ENCODE results near the gene ATXN7L2.

Gene ATXN7L2

DNA sequence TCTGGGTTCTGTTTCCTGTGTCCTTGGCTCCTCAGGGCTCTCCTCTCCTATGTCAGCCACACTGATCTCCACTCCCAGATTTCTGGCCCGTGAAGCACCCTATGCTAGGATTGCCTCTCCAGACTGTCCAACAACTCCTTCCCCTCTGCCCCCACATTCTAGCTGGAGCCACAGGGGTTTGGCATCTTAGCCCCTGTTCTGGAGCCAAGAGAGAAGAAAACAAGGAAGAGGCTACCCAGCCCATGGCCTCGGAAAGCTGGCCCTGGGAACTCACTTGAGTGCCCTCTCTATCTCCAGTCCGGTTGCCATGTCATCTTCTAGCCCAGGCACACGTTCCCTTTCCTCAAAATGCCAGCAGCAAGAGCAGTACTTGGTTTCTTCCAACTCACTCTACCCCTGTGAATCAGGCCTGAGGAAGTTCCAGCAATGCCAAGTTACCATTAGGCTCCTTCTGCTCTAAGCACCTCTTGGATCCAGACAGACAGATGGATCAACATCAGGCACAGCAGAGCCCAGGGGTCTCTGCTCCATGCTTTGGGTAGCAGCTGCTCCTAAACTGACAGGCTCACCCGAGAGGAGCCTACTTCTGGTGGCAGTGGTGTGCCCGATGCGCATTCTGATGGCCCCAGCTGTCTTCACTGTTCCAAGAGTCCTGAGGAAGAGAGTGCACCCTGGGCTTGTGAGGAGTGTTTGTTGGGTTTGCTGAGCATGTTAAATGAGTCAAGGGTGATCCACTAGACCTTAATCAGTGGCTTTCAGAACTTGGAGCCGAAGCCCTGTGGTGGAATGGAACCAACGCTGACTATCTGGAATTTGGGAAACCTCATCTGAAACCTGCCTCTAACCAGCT is 44.4 kb downstream of the ATXN7L2 start:
- no peak for TF ChIP-seq ZC3H10 (CRISPR knock-in tag; IDR thresholded peaks at IDR 0.05)
- no peak for TF ChIP-seq ISL1 (CRISPR knock-in tag; IDR thresholded peaks at IDR 0.05)
- no peak for TF ChIP-seq ZNF565 (CRISPR knock-in tag; conservative IDR thresholded peaks at IDR 0.05; ENCODE audit: low read depth)
- TF ChIP-seq TOX (CRISPR knock-in tag; IDR thresholded peaks at IDR 0.05; ENCODE audit: borderline replicate concordance), result no peak
- TF ChIP-seq, protein P1, sequence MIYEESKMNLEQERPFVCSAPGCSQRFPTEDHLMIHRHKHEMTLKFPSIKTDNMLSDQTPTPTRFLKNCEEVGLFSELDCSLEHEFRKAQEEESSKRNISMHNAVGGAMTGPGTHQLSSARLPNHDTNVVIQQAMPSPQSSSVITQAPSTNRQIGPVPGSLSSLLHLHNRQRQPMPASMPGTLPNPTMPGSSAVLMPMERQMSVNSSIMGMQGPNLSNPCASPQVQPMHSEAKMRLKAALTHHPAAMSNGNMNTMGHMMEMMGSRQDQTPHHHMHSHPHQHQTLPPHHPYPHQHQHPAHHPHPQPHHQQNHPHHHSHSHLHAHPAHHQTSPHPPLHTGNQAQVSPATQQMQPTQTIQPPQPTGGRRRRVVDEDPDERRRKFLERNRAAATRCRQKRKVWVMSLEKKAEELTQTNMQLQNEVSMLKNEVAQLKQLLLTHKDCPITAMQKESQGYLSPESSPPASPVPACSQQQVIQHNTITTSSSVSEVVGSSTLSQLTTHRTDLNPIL (CRISPR knock-in tag; IDR thresholded peaks at IDR 0.05; ENCODE audit: low read depth), result no peak
- TF ChIP-seq ZFP30 (CRISPR knock-in tag; IDR thresholded peaks at IDR 0.05), result no peak
- TF ChIP-seq, protein P2, sequence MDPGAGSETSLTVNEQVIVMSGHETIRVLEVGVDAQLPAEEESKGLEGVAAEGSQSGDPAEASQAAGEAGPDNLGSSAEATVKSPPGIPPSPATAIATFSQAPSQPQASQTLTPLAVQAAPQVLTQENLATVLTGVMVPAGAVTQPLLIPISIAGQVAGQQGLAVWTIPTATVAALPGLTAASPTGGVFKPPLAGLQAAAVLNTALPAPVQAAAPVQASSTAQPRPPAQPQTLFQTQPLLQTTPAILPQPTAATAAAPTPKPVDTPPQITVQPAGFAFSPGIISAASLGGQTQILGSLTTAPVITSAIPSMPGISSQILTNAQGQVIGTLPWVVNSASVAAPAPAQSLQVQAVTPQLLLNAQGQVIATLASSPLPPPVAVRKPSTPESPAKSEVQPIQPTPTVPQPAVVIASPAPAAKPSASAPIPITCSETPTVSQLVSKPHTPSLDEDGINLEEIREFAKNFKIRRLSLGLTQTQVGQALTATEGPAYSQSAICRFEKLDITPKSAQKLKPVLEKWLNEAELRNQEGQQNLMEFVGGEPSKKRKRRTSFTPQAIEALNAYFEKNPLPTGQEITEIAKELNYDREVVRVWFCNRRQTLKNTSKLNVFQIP (CRISPR knock-in tag; IDR thresholded peaks at IDR 0.05; ENCODE audit: borderline replicate concordance, low read depth), result no peak
- no peak for TF ChIP-seq RARB (CRISPR knock-in tag; IDR thresholded peaks at IDR 0.05)
- TF ChIP-seq SNAI2 (CRISPR knock-in tag; IDR thresholded peaks at IDR 0.05), result no peak
- ATAC-seq, result no peak

DNA sequence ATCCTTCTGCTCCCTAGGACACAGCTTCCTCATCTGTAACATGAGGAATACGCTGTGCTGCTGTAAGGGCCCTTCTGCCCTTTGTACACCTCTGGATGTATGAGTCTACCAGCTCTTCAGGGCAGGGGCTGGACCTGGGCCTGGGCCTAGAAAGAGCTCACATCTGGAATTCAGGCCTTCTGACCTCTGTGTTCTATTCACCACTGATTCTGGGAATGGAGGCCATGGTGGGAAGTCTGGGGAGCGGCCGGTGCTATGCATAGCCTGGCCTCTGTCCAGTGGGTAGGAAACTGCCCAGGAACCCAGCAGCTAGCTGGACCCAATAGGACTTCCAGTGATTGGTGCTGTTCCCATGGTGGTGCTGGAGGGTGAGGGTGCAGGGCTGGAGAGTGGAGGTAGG is 45.0 kb downstream of the ATXN7L2 start:
- no peak for ATAC-seq
- TF ChIP-seq, protein P3, sequence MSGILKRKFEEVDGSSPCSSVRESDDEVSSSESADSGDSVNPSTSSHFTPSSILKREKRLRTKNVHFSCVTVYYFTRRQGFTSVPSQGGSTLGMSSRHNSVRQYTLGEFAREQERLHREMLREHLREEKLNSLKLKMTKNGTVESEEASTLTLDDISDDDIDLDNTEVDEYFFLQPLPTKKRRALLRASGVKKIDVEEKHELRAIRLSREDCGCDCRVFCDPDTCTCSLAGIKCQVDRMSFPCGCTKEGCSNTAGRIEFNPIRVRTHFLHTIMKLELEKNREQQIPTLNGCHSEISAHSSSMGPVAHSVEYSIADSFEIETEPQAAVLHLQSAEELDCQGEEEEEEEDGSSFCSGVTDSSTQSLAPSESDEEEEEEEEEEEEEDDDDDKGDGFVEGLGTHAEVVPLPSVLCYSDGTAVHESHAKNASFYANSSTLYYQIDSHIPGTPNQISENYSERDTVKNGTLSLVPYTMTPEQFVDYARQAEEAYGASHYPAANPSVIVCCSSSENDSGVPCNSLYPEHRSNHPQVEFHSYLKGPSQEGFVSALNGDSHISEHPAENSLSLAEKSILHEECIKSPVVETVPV (CRISPR knock-in tag; IDR thresholded peaks at IDR 0.05), result no peak
- TF ChIP-seq RARB (CRISPR knock-in tag; IDR thresholded peaks at IDR 0.05), result no peak
- TF ChIP-seq GLIS3 (CRISPR knock-in tag; IDR thresholded peaks at IDR 0.05), result no peak
- TF ChIP-seq, protein P4, sequence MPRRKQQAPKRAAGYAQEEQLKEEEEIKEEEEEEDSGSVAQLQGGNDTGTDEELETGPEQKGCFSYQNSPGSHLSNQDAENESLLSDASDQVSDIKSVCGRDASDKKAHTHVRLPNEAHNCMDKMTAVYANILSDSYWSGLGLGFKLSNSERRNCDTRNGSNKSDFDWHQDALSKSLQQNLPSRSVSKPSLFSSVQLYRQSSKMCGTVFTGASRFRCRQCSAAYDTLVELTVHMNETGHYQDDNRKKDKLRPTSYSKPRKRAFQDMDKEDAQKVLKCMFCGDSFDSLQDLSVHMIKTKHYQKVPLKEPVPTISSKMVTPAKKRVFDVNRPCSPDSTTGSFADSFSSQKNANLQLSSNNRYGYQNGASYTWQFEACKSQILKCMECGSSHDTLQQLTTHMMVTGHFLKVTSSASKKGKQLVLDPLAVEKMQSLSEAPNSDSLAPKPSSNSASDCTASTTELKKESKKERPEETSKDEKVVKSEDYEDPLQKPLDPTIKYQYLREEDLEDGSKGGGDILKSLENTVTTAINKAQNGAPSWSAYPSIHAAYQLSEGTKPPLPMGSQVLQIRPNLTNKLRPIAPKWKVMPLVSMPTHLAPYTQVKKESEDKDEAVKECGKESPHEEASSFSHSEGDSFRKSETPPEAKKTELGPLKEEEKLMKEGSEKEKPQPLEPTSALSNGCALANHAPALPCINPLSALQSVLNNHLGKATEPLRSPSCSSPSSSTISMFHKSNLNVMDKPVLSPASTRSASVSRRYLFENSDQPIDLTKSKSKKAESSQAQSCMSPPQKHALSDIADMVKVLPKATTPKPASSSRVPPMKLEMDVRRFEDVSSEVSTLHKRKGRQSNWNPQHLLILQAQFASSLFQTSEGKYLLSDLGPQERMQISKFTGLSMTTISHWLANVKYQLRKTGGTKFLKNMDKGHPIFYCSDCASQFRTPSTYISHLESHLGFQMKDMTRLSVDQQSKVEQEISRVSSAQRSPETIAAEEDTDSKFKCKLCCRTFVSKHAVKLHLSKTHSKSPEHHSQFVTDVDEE (CRISPR knock-in tag; IDR thresholded peaks at IDR 0.05), result no peak
- TF ChIP-seq ZNF565 (CRISPR knock-in tag; conservative IDR thresholded peaks at IDR 0.05; ENCODE audit: low read depth), result no peak
- TF ChIP-seq ZNF70 (CRISPR knock-in tag; IDR thresholded peaks at IDR 0.05), result no peak
- TF ChIP-seq BACH2 (CRISPR knock-in tag; IDR thresholded peaks at IDR 0.05; ENCODE audit: borderline replicate concordance), result no peak
- no peak for TF ChIP-seq TCF4 (CRISPR knock-in tag; IDR thresholded peaks at IDR 0.05; ENCODE audit: borderline replicate concordance)
- no peak for TF ChIP-seq TOX (CRISPR knock-in tag; IDR thresholded peaks at IDR 0.05; ENCODE audit: borderline replicate concordance)
- TF ChIP-seq CSDC2 (CRISPR knock-in tag; IDR thresholded peaks at IDR 0.05), result no peak
- no peak for TF ChIP-seq ISL1 (CRISPR knock-in tag; IDR thresholded peaks at IDR 0.05)
- no peak for TF ChIP-seq ZC3H10 (CRISPR knock-in tag; IDR thresholded peaks at IDR 0.05)
- no peak for TF ChIP-seq ESRRG (CRISPR knock-in tag; IDR thresholded peaks at IDR 0.05)
- no peak for TF ChIP-seq ZNF8 (CRISPR knock-in tag; IDR thresholded peaks at IDR 0.05)

DNA sequence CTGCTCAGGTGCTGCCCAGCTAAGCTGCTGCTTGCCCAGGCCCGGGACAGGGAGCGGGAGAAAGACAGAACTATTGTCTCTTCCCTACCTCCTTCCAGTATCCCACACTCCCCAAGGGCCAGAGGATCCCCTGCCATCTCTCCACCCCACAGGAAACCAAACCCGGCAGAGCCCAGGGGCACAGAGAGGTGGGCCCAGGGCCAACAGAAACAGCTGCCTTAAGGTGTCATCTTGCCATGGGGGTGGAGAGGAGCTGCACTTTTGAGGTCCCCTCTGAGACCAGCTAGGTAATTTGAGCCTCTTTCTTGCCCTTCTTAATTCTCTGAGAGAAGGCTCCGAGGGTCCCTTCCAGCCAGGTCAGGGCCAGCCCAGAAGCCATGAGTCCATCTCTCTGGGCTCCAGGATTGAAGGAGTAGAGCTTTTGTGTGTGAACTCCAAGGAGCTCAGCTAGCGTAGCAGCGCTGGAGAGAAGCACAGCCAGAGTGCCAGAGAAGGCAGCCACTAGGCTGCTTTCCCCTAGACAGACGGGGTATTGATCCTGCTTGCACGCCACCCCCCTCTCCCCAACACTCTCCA is 46.3 kb downstream of the ATXN7L2 start:
- TF ChIP-seq BACH2 (CRISPR knock-in tag; IDR thresholded peaks at IDR 0.05; ENCODE audit: borderline replicate concordance) (no peak), ARNTL (CRISPR knock-in tag; IDR thresholded peaks at IDR 0.05; ENCODE audit: borderline replicate concordance, low read depth) (no peak), ZNF8 (CRISPR knock-in tag; IDR thresholded peaks at IDR 0.05) (no peak), ZFP30 (CRISPR knock-in tag; IDR thresholded peaks at IDR 0.05) (no peak), RARB (CRISPR knock-in tag; IDR thresholded peaks at IDR 0.05) (no peak), TCF4 (CRISPR knock-in tag; IDR thresholded peaks at IDR 0.05; ENCODE audit: borderline replicate concordance) (no peak), SNAI2 (CRISPR knock-in tag; IDR thresholded peaks at IDR 0.05) (no peak), OSR1 (CRISPR knock-in tag; IDR thresholded peaks at IDR 0.05) (no peak), ZC3H10 (CRISPR knock-in tag; IDR thresholded peaks at IDR 0.05) (no peak), CSDC2 (CRISPR knock-in tag; IDR thresholded peaks at IDR 0.05) (no peak), TOX (CRISPR knock-in tag; IDR thresholded peaks at IDR 0.05; ENCODE audit: borderline replicate concordance) (no peak), ISL1 (CRISPR knock-in tag; IDR thresholded peaks at IDR 0.05) (no peak), ZFP3 (CRISPR knock-in tag; IDR thresholded peaks at IDR 0.05) (no peak), GLIS3 (CRISPR knock-in tag; IDR thresholded peaks at IDR 0.05) (no peak), PPARA (CRISPR knock-in tag; IDR thresholded peaks at IDR 0.05; ENCODE audit: borderline replicate concordance) (no peak)
- TF ChIP-seq, protein P2 (CRISPR knock-in tag; IDR thresholded peaks at IDR 0.05; ENCODE audit: borderline replicate concordance, low read depth), result no peak
- TF ChIP-seq, protein P1 (CRISPR knock-in tag; IDR thresholded peaks at IDR 0.05; ENCODE audit: low read depth), result no peak
- TF ChIP-seq, protein P3 (CRISPR knock-in tag; IDR thresholded peaks at IDR 0.05), result no peak

More for the DNA sequence above, 46.3 kb downstream of the ATXN7L2 start:
- no peak for ATAC-seq

Measured in SK-N-SH treated with all-trans-retinoic acid at 6 μM for 48 hours (cell line).